HG03520 (cell line): ENCODE measurements around the gene TOPBP1.
A peak's percentile ranks its signal among the peaks of the same experiment; 100 is the strongest.
"Not testable (repeated sequence)": the region's sequence is repeated elsewhere in the genome, so short reads cannot be mapped to it uniquely, and the experiment has no call there.

ENCODE experiments used
- ATAC-seq: cut with Tn5 transposase; IDR thresholded peaks from one replicate; pipeline ENCODE4 v1.9.1; 2021; ENCODE audit warnings: mild to moderate bottlenecking, moderate library complexity; ENCODE audit not compliant: unreplicated experiment

Gene TOPBP1

GRCh38 chr3:133573629-133574194 is 88.0 kb downstream of the TOPBP1 start, which contains the start of gene CDV3:
TSS of gene CDV3 (plus strand) at chr3:133573686. CDS start at chr3:133574045, 359 bp downstream.
- ATAC-seq, result peak; percentile 27

GRCh38 chr3:133573054-133573628 is 88.6 kb downstream of the TOPBP1 start:
- ATAC-seq, result peak; percentile 69

- no peak for ATAC-seq
Measured at GRCh38 chr3:133572158-133573053, 89.3 kb downstream of the TOPBP1 start.

GRCh38 chr3:133570937-133571320 is 90.8 kb downstream of the TOPBP1 start:
- no peak for ATAC-seq

GRCh38 chr3:133570139-133570936 is 91.4 kb downstream of the TOPBP1 start:
- no peak for ATAC-seq

GRCh38 chr3:133568294-133569014 is 93.3 kb downstream of the TOPBP1 start:
- no peak for ATAC-seq

GRCh38 chr3:133563816-133564215 is 97.9 kb downstream of the TOPBP1 start:
- ATAC-seq, result no peak

GRCh38 chr3:133563186-133563591 is 98.6 kb downstream of the TOPBP1 start:
- ATAC-seq, result no peak

- ATAC-seq, result no peak
Measured at GRCh38 chr3:133562376-133562775, 99.4 kb downstream of the TOPBP1 start.

GRCh38 chr3:133561679-133562078 is 100.1 kb downstream of the TOPBP1 start:
- ATAC-seq, result no peak

- not testable (repeated sequence) for ATAC-seq
Measured at GRCh38 chr3:133551589-133551988, 110.2 kb downstream of the TOPBP1 start.
